Epithelial cell of umbilical artery (primary cell): Measurements from ENCODE around the gene RBM6. TPM values are rescaled to one million over a fixed set of nuclear protein-coding genes. Genes with fewer than 3 reads are reported as not detected.

ENCODE experiments used
- total RNA-seq: library from RNA; depleted of rRNA; stranded (reverse); fragments of >200 nt; gene quantifications from 2 replicates; pipeline ENCODE4 v1.2.3, GENCODE V29; 2014

RBM6 gene, protein sequence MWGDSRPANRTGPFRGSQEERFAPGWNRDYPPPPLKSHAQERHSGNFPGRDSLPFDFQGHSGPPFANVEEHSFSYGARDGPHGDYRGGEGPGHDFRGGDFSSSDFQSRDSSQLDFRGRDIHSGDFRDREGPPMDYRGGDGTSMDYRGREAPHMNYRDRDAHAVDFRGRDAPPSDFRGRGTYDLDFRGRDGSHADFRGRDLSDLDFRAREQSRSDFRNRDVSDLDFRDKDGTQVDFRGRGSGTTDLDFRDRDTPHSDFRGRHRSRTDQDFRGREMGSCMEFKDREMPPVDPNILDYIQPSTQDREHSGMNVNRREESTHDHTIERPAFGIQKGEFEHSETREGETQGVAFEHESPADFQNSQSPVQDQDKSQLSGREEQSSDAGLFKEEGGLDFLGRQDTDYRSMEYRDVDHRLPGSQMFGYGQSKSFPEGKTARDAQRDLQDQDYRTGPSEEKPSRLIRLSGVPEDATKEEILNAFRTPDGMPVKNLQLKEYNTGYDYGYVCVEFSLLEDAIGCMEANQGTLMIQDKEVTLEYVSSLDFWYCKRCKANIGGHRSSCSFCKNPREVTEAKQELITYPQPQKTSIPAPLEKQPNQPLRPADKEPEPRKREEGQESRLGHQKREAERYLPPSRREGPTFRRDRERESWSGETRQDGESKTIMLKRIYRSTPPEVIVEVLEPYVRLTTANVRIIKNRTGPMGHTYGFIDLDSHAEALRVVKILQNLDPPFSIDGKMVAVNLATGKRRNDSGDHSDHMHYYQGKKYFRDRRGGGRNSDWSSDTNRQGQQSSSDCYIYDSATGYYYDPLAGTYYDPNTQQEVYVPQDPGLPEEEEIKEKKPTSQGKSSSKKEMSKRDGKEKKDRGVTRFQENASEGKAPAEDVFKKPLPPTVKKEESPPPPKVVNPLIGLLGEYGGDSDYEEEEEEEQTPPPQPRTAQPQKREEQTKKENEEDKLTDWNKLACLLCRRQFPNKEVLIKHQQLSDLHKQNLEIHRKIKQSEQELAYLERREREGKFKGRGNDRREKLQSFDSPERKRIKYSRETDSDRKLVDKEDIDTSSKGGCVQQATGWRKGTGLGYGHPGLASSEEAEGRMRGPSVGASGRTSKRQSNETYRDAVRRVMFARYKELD
- total RNA-seq, result 38.3 and 50.2 TPM in 2 replicates

DNA sequence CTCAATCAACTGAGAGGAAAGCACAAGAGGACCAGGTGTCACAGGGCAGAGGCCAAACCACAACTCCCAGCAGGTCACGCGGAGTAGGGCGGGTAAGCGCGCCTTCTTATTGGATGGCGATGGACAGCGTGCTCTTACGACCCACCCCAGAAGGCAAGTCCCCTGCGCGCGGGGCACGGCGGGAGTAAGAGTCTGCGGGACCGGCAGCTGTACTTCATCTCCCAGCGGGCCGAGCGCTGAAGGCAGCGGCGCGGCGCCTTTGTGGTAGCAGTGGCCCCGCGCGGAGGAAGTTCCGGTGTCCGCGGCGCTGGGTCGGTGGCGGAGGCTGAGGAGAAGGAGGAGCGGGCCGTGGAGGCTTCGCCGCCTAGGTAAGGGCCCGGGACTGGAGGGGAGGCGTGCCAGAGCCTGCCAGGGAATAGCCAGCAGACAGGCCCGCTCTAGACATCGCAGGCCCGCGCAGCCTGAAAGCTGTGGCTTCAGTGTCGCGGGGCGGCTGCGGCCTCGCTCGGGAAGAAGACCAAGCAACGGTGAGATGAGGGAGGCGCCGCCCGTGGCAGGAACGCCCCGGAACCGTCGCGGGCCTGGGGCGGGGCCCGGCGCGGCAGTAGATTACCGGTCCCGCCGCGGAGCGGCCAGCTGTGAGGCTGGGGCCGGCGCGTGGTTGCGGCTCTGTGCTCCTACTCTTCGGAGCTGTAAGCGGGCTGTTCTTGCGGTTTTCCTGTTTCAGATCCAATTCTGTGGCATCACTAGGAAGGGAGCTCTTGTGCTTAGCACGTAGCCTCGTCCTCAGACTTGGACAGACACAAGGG lies at the start of gene RBM6:
Gene RBM6, plus strand, starts transcription at position 293 of the 809 bp plus-strand sequence. CDS start 22,492 bp downstream, outside the sequence.

DNA sequence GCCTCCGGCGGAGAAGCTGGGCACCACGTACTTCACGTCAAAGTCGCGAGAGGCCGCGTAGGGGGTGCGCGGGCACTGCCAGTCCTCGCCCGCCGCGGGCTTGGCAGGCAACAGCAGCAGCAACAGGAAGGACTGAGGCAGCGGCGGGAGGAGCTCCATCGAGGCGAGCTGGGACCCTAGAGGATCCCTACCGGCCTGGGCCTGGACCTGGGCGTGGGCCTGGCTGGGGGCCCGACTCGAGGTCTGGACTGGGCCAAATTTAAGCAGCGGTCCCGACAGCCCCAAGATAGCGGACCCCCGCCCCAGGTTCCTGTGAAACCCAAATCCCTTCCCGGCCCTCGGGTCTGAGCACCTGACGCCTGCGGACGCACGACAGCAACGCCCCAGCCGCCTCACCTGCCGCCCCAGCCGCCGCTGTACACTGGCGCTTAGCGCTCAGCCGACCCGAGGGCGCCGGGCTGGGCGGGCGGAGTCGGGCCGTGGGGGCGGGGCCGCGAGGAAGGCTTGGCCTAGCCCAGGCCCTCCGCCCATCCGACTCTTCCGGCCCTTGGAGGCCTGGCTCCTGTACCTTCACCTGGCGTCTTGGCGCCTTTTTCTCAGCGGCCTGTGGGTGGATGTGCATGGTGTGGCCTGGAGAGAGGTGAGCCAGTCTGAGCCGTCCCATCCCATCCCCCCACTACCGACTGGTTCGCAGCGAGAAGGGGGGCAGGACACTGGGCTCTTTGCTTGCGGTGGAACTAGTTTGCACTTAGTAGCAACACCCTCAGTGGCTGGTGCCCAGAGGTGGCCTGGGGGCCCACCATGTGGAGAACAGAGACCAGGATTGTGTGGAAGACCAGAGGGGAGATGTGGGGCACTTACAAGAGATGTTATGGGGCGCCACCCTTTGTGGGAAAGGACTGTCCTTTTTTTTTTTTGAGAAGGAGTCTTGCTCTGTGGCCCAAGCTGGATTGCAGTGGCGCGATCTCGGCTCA lies 36.2 kb upstream of the RBM6 start, which contains the start of gene MST1R:
Gene MST1R, minus strand, starts transcription at position 423 of the 974 bp plus-strand sequence. Its CDS starts 264 bp downstream, at position 159.

DNA sequence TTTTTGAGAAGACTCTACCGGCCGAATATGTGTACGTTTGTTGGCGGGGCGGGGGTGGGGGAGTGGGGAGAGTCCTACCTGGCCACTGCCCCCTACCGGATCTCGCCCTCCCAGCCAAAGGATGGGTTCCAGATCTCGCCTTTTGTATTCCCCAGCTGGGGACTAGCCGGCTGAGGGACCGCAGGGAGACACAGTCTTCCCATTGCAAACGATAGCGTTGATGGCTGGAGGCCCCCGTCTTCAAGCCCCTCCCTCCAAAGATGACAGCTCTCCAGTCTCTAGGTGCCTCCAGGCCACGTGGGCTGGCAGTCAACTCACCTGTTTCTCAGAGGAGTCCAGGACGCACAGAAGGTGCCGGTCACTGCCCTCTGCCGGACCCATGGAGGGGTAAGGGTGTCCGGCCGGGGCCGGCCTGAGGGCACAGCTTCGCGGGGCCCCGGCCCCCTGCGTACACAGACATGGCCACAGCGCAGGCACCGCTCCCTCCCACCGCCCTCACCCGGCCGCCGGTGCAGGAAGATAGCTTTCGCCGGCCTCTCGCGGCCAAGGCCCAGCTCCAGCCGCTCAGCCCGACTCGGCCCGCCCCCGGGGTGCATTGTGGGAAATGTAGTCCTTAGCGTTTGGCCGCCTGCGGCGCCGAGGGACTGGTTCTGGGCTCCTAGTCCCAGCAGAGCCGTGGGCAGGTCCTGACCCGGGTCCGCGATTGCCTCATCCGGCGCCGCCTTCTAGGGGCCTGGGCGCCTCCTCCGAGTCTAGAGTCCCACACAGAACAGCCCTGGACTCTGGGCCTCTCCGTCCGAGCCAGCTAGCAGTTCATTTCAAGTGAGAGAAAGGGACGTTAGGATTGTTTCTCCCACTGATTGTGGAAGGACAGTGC lies 10.4 kb upstream of the RBM6 start, which contains the start of gene MON1A:
Gene MON1A, minus strand, starts transcription at position 521 of the 877 bp plus-strand sequence. CDS start 16,465 bp downstream, outside the sequence.

DNA sequence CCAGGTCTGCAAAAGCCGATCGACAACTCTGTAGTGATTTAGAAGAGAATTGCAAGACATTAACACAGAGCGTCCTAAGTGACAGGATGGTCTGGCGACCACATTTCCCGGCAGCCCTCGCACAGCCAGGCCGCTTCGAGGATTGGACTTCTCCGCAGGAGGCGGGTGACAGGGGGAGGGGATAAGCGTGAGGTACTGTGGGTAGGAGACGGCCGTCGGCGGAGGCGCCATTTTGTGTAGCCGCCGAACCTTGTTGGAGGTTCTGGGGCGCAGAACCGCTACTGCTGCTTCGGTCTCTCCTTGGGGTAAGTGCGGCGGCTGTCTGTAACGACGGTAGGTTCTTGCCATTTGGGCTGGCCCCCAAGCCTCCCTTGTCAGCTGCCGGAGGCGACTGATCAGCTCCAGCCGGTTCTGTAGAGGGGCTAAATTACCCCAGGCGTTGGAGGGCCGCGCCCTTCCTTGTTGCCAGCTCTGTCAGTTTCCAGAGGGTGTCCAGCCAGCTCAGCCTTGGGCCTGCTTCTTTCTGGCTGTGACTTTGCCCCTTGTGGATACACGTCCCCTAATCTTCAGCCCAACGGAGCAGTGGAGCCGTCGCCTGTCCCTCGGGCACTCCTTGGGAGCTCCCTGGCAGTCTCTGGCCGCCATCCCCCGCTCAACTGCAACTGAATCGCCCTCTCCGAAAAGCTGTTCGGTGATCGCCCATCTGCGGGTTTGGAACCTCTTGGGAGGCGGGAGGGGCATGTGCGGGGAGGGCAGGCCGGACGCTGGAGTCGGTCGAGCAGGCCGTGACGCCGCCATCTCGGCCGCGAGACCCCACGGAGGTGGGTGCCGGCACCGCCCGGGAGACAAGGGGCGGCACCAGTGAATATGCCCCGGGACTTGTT lies 149.0 kb downstream of the RBM6 start, which contains the start of gene RBM5:
Gene RBM5, plus strand, starts transcription at position 195 of the 884 bp plus-strand sequence. CDS start 1,516 bp downstream, outside the sequence.

Other genes starting within 250 kb of the RBM6 start
- gene AMIGO3, start 220.5 kb upstream of the RBM6 start, total RNA-seq, result 0.32 TPM in 1 of 2 replicates, not detected in the other
- 51.2 and 56.5 TPM in 2 replicates for gene GMPPB, start 216.2 kb upstream of the RBM6 start, total RNA-seq
- 32.5 and 56.5 TPM in 2 replicates for gene IP6K1, start 153.6 kb upstream of the RBM6 start, total RNA-seq
- gene CDHR4, start 140.3 kb upstream of the RBM6 start, total RNA-seq, result not detected in 2 replicates
- 14.3 and 16.1 TPM in 2 replicates for gene INKA1, start 136.9 kb upstream of the RBM6 start, total RNA-seq
- gene UBA7, start 126.2 kb upstream of the RBM6 start, total RNA-seq, result 18.2 and 69.8 TPM in 2 replicates
- gene TRAIP, start 83.6 kb upstream of the RBM6 start, total RNA-seq, result 4.9 and 5.2 TPM in 2 replicates
- not detected in 2 replicates for gene CAMKV, start 70.2 kb upstream of the RBM6 start, total RNA-seq
- 0.30 and 0.97 TPM in 2 replicates for gene MST1R, start 36.3 kb upstream of the RBM6 start, total RNA-seq
- gene MON1A, start 10.3 kb upstream of the RBM6 start, total RNA-seq, result 14.3 and 20.5 TPM in 2 replicates
- 93.9 and 114 TPM in 2 replicates for gene RBM5, start 148.8 kb downstream of the RBM6 start, total RNA-seq
- gene SEMA3F, start 215.2 kb downstream of the RBM6 start, total RNA-seq, result 42.6 and 106 TPM in 2 replicates